Vagina (tissue), 2 donors: ENCODE data around the gene DGKG.

ENCODE experiments used
- CTCF ChIP-seq, 3 experiments: fragments of 450-650 bp in 2 of 3; fragments of 200-600 bp in 1 of 3; sonication (generic) in 1 of 3; IDR thresholded peaks; one replicate each; pipeline ENCODE4 v1.5.1; 2017 to 2019; ENCODE audit warnings: antibody characterized with exemption in 3 of 3, mild to moderate bottlenecking in 2 of 3, moderate library complexity in 2 of 3
- POLR2A ChIP-seq, 2 donors: fragments of 450-650 bp; IDR thresholded peaks; one replicate each; pipeline ENCODE4 v1.6.1; 2017; ENCODE audit warnings: antibody characterized with exemption in 2 of 2, mild to moderate bottlenecking in 2 of 2, moderate library complexity in 2 of 2

- TF ChIP-seq CTCF (IDR thresholded peaks at IDR 0.05) = no peak
- no peak for TF ChIP-seq POLR2A (IDR thresholded peaks at IDR 0.05)
Observed at GRCh38 chr3:186400662-186401061, 38.6 kb upstream of the DGKG start.
